Liver (tissue), 9 donors: ENCODE measurements around the gene LRRC36. TPM values are rescaled to one million over a fixed set of nuclear protein-coding genes. Genes with fewer than 3 reads are reported as not detected.

Experiments used
- DNase-seq: peaks from one replicate; pipeline ENCODE4 v3.0.0-alpha.2; 2017; ENCODE audit warnings: low spot score
- H3K27ac ChIP-seq, 2 donors: one replicate each; pipeline ENCODE4 v1.7.0; 2013; ENCODE audit warnings: inconsistent platforms in 2 of 2, low read length in 2 of 2, control low read depth in 1 of 2, low read depth in 1 of 2, mild to moderate bottlenecking in 1 of 2
- H3K27me3 ChIP-seq, 4 donors: one replicate each; pipeline versions ENCODE4 v1.6.1 to v1.7.0; 2013; ENCODE audit warnings: low read length in 3 of 4, inconsistent platforms in 1 of 4, mild to moderate bottlenecking in 1 of 4, moderate library complexity in 1 of 4; ENCODE audit not compliant: control insufficient read depth in 4 of 4, insufficient read depth in 4 of 4
- H3K36me3 ChIP-seq, 4 donors: one replicate each; pipeline versions ENCODE4 v1.6.1 to v1.7.0; 2013; ENCODE audit warnings: low read length in 3 of 4, mild to moderate bottlenecking in 3 of 4, low read depth in 1 of 4, moderate library complexity in 1 of 4; ENCODE audit not compliant: control insufficient read depth in 4 of 4, insufficient read depth in 3 of 4
- H3K4me1 ChIP-seq, 4 donors: one replicate each; pipeline versions ENCODE4 v1.6.1 to v1.7.0; 2013; ENCODE audit warnings: low read length in 3 of 4, mild to moderate bottlenecking in 3 of 4, moderate library complexity in 1 of 4; ENCODE audit not compliant: control insufficient read depth in 4 of 4, insufficient read depth in 4 of 4
- H3K4me3 ChIP-seq, 3 donors: one replicate each; pipeline versions ENCODE4 v1.6.1 to v1.7.0; 2013; ENCODE audit warnings: low read length in 3 of 3, control low read depth in 1 of 3, low read depth in 1 of 3, mild to moderate bottlenecking in 1 of 3
- H3K9ac ChIP-seq, 2 donors: one replicate each; pipeline ENCODE4 v1.7.0; 2013; ENCODE audit warnings: low read length in 2 of 2, mild to moderate bottlenecking in 2 of 2, moderate library complexity in 2 of 2, control low read depth in 1 of 2, low read depth in 1 of 2
- H3K9me3 ChIP-seq, 4 donors: one replicate each; pipeline versions ENCODE4 v1.6.1 to v1.7.0; 2013; ENCODE audit warnings: low read length in 3 of 4; ENCODE audit not compliant: control insufficient read depth in 4 of 4
- ATF3 ChIP-seq: IDR thresholded peaks from 2 replicates; pipeline ENCODE4 v1.6.1; 2016; ENCODE audit warnings: antibody characterized with exemption
- EGR1 ChIP-seq, 2 donors: IDR thresholded peaks; 2 replicates each; pipeline ENCODE4 v1.6.1; 2016 to 2018; ENCODE audit warnings: antibody characterized with exemption in 2 of 2, low read depth in 2 of 2
- FOXA1 ChIP-seq: IDR thresholded peaks from 2 replicates; pipeline ENCODE4 v1.6.1; 2016; ENCODE audit warnings: antibody characterized with exemption
- FOXA2 ChIP-seq: IDR thresholded peaks from 2 replicates; pipeline ENCODE4 v1.6.1; 2016; ENCODE audit warnings: antibody characterized with exemption
- GABPA ChIP-seq, 2 donors: IDR thresholded peaks in 1 of 2; conservative IDR thresholded peaks in 1 of 2; 2 replicates each; pipeline ENCODE4 v1.6.1; 2016; ENCODE audit warnings: antibody characterized with exemption in 2 of 2, mild to moderate bottlenecking in 1 of 2, moderate library complexity in 1 of 2
- HNF4A ChIP-seq, 2 donors: conservative IDR thresholded peaks; 2 replicates each; pipeline ENCODE4 v1.6.1; 2016; ENCODE audit warnings: antibody characterized with exemption in 2 of 2, mild to moderate bottlenecking in 2 of 2
- HNF4G ChIP-seq: IDR thresholded peaks from 2 replicates; pipeline ENCODE4 v1.6.1; 2016; ENCODE audit warnings: antibody characterized with exemption
- JUND ChIP-seq, 2 donors: IDR thresholded peaks; 2 replicates each; pipeline ENCODE4 v1.6.1; 2016; ENCODE audit warnings: antibody characterized with exemption in 2 of 2
- MAX ChIP-seq: IDR thresholded peaks from 2 replicates; pipeline ENCODE4 v1.6.1; 2016; ENCODE audit warnings: antibody characterized with exemption
- NR2F2 ChIP-seq: IDR thresholded peaks from 2 replicates; pipeline ENCODE4 v1.6.1; 2016; ENCODE audit warnings: antibody characterized with exemption
- RAD21 ChIP-seq, 2 donors: IDR thresholded peaks; 2 replicates each; pipeline ENCODE4 v1.6.1; 2016; ENCODE audit warnings: antibody characterized with exemption in 2 of 2, mild to moderate bottlenecking in 2 of 2
- REST ChIP-seq: IDR thresholded peaks from 2 replicates; pipeline ENCODE4 v1.6.1; 2016; ENCODE audit warnings: antibody characterized with exemption, mild to moderate bottlenecking
- RXRA ChIP-seq, 2 donors: IDR thresholded peaks; 2 replicates each; pipeline ENCODE4 v1.6.1; 2017 to 2018; ENCODE audit warnings: antibody characterized with exemption in 2 of 2, mild to moderate bottlenecking in 1 of 2
- SP1 ChIP-seq: IDR thresholded peaks from 2 replicates; pipeline ENCODE4 v1.6.1; 2018; ENCODE audit warnings: antibody characterized with exemption, mild to moderate bottlenecking
- TAF1 ChIP-seq: conservative IDR thresholded peaks from 2 replicates; pipeline ENCODE4 v1.6.1; 2016; ENCODE audit warnings: antibody characterized with exemption, mild to moderate bottlenecking
- YY1 ChIP-seq: IDR thresholded peaks from 2 replicates; pipeline ENCODE4 v1.6.1; 2016; ENCODE audit warnings: antibody characterized with exemption, mild to moderate bottlenecking
- WGBS: extraction: QIAGEN DNeasy Blood & Tissue Kit; methylation state at CpG from one replicate; pipeline ENCODE4 v1.1.7; 2013; 5-methylcytosine and 5-hydroxymethylcytosine counted together
- polyA plus RNA-seq, 2 donors: library from polyadenylated mRNA; stranded (reverse) in 1 of 2; unstranded in 1 of 2; fragments of 200-250 nt in 1 of 2; fragments of >200 nt in 1 of 2; fragmentation: Nextera tagmentation in 1 of 2; extraction: Ambion mirVana in 1 of 2; gene quantifications; one replicate each; pipeline versions ENCODE4 v1.2.1 to v1.2.3, GENCODE V29; 2013 to 2015
- total RNA-seq, 2 donors: library from RNA; depleted of rRNA; stranded (reverse); fragments of >200 nt; gene quantifications; one replicate each; pipeline ENCODE4 v1.2.3, GENCODE V29; 2014
- TF ChIP-seq, protein P1 (sequence below): IDR thresholded peaks from 2 replicates; pipeline ENCODE4 v1.6.1; 2016; ENCODE audit warnings: antibody characterized with exemption
- TF ChIP-seq, protein P2 (sequence below): fragments of 150-350 bp; IDR thresholded peaks from 2 replicates; pipeline ENCODE4 v1.5.1; 2017; ENCODE audit warnings: improper control_type of control experiment, low read depth, low read length; ENCODE audit not compliant: missing input control
- donor health status: healthy.
- donor health status: healthy.
- donor health status: healthy.
- donor health status: healthy.
- donor health status: healthy.

Gene LRRC36
- total and polyA plus RNA-seq, 4 donors, result 0.08 TPM; not detected in 3

DNA sequence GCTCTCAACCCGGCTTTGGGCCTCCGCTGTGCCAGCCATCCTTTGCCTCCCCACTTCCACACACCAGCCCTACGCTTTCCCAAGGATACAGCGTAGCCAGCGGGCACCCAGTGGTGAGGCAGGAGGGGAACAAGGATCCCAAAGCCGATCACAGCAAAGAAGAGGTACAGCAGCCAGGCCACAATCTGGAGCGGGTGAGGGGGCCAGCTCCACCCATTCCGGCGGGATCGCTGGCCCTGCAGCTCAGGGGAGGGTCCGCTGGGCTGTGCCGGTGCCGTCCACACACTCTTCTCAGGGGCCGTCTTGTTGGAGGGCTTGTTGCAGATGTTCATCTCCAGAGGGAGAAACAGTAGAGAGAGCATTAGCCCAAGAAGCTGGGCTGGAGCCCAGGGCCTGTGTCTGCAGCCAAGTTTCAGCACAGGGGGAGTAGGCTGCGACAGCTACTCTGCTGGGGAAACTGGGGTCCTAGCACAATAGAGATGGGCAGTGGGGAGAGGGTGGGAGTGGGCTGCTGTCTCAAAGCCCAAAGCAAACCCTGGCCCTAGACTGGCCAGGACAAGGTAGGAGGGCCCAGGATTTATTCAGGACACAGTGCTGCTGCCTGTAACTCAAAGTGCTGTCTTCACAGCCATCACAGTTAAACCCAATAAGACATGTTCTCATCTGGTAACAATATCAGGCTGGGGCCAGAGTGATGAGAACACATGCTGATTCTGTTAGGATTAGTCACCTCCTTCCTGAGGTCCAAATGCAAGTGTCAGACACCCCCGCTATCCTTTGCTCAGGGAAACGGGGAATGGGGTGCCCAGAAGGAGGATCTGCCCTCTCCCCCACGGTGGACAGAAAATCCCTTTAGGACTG, 79.7 kb downstream of the LRRC36 start:
- H3K27ac ChIP-seq, result peak overlapping the region in 1 of 2 donors; percentile 16
- TF ChIP-seq NR2F2 (no peak), TAF1 (no peak), SP1 (no peak), HNF4A (conservative IDR thresholded peaks at IDR 0.05) (no peak), EGR1 (IDR thresholded peaks at IDR 0.05; ENCODE audit: low read depth in 2 of 2) (no peak), HNF4G (no peak), RAD21 (IDR thresholded peaks at IDR 0.05) (no peak), MAX (no peak), FOXA1 (no peak), FOXA2 (no peak), ATF3 (no peak), JUND (IDR thresholded peaks at IDR 0.05) (no peak), RXRA (IDR thresholded peaks at IDR 0.05) (no peak), REST (no peak), YY1 (no peak), GABPA (IDR thresholded peaks at IDR 0.05 in 1 of 2, conservative IDR thresholded peaks at IDR 0.05 in 1 of 2) (no peak)
- TF ChIP-seq, protein P1, sequence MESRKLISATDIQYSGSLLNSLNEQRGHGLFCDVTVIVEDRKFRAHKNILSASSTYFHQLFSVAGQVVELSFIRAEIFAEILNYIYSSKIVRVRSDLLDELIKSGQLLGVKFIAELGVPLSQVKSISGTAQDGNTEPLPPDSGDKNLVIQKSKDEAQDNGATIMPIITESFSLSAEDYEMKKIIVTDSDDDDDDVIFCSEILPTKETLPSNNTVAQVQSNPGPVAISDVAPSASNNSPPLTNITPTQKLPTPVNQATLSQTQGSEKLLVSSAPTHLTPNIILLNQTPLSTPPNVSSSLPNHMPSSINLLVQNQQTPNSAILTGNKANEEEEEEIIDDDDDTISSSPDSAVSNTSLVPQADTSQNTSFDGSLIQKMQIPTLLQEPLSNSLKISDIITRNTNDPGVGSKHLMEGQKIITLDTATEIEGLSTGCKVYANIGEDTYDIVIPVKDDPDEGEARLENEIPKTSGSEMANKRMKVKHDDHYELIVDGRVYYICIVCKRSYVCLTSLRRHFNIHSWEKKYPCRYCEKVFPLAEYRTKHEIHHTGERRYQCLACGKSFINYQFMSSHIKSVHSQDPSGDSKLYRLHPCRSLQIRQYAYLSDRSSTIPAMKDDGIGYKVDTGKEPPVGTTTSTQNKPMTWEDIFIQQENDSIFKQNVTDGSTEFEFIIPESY, result no peak
- TF ChIP-seq, protein P2, sequence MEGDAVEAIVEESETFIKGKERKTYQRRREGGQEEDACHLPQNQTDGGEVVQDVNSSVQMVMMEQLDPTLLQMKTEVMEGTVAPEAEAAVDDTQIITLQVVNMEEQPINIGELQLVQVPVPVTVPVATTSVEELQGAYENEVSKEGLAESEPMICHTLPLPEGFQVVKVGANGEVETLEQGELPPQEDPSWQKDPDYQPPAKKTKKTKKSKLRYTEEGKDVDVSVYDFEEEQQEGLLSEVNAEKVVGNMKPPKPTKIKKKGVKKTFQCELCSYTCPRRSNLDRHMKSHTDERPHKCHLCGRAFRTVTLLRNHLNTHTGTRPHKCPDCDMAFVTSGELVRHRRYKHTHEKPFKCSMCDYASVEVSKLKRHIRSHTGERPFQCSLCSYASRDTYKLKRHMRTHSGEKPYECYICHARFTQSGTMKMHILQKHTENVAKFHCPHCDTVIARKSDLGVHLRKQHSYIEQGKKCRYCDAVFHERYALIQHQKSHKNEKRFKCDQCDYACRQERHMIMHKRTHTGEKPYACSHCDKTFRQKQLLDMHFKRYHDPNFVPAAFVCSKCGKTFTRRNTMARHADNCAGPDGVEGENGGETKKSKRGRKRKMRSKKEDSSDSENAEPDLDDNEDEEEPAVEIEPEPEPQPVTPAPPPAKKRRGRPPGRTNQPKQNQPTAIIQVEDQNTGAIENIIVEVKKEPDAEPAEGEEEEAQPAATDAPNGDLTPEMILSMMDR, result no peak
- H3K4me3 ChIP-seq, result no peak overlapping the region
- H3K27me3 ChIP-seq, result no peaks in the 10 kb centered on the region
- DNase-seq, result no peak
- no peak overlapping the region for H3K9ac ChIP-seq
- no peaks in the 10 kb centered on the region for H3K36me3 ChIP-seq
- H3K4me1 ChIP-seq, result no peaks in the 10 kb centered on the region
- 88% methylated on average over 18 of the region's 18 CpGs for WGBS
- no peaks in the 10 kb centered on the region for H3K9me3 ChIP-seq
